ENCODE results near the gene PLXDC2.

The PLXDC2 gene

GRCh38 chr10:19877466-19878255, 61.4 kb downstream of the PLXDC2 start:
- DNase-seq (ENCODE audit: low read depth) = no peak
- TF ChIP-seq CTCF (IDR thresholded peaks at IDR 0.05; ENCODE audit: control insufficient read depth, insufficient read depth, low read depth, low read length, missing control alignments) = no peak
- no peak overlapping the region for H3K4me3 ChIP-seq (ENCODE audit: control insufficient read depth, low read depth, low read length)

GRCh38 chr10:19882621-19883020, 66.4 kb downstream of the PLXDC2 start:
- TF ChIP-seq CTCF (IDR thresholded peaks at IDR 0.05; ENCODE audit: control insufficient read depth, insufficient read depth, low read depth, low read length, missing control alignments) = no peak
- no peak for DNase-seq (ENCODE audit: low read depth)
- H3K4me3 ChIP-seq (ENCODE audit: control insufficient read depth, low read depth, low read length) = no peak overlapping the region

GRCh38 chr10:19888061-19888660, 71.9 kb downstream of the PLXDC2 start:
- no peak for TF ChIP-seq CTCF (IDR thresholded peaks at IDR 0.05; ENCODE audit: control insufficient read depth, insufficient read depth, low read depth, low read length, missing control alignments)
- no peak for DNase-seq (ENCODE audit: low read depth)
- H3K4me3 ChIP-seq (ENCODE audit: control insufficient read depth, low read depth, low read length) = no peak overlapping the region

GRCh38 chr10:19889256-19889655, 73.0 kb downstream of the PLXDC2 start:
- no peak for TF ChIP-seq CTCF (IDR thresholded peaks at IDR 0.05; ENCODE audit: control insufficient read depth, insufficient read depth, low read depth, low read length, missing control alignments)
- DNase-seq (ENCODE audit: low read depth) = peak; percentile 1
- no peak overlapping the region for H3K4me3 ChIP-seq (ENCODE audit: control insufficient read depth, low read depth, low read length)

GRCh38 chr10:19891429-19891828, 75.2 kb downstream of the PLXDC2 start:
- H3K4me3 ChIP-seq (ENCODE audit: control insufficient read depth, low read depth, low read length) = no peak overlapping the region
- TF ChIP-seq CTCF (IDR thresholded peaks at IDR 0.05; ENCODE audit: control insufficient read depth, insufficient read depth, low read depth, low read length, missing control alignments) = no peak
- DNase-seq (ENCODE audit: low read depth) = no peak

- DNase-seq (ENCODE audit: low read depth) = no peak
- H3K4me3 ChIP-seq (ENCODE audit: control insufficient read depth, low read depth, low read length) = no peak overlapping the region
- no peak for TF ChIP-seq CTCF (IDR thresholded peaks at IDR 0.05; ENCODE audit: control insufficient read depth, insufficient read depth, low read depth, low read length, missing control alignments)
Observed at GRCh38 chr10:19892270-19892669, 76.0 kb downstream of the PLXDC2 start.
